Measurements from ENCODE around the gene MDK. TPM values are rescaled to one million over a fixed set of nuclear protein-coding genes. Genes with fewer than 3 reads are reported as not detected.

MDK gene
- total RNA-seq, 1 donor = 11.7 TPM

DNA sequence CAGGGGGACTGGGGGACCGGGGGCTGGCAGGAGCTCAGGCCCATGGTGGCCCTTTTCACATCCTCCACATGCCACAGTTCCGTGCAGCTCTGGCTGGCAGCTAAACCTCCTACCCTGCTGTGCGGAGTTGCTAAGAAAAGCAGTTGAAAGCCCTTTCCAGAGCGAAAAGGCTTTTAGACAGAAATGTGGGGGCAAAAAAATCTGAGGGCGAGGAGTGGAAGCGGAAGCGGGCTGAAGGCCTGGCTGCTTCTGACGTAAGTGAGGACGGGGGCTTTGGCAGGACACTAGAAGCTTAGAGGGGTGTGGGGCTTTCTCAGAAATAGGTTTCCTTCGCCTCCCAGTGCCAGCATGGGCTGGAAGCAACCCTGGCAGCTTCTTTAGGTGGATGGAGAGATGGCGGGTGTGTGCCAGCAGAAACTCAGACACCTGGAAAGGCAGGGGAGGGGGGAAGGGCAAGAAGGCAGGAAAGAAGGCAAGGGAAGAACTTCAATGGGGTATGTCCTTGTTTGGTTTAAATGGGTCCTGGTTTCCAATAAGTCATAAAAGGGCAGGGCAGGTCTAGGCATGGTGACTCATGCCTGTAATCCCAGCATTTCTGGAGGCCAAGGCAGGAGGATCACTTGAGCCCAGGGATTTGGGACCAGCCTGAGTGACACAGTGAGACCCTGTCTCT, 45.4 kb upstream of the MDK start:
- no peak overlapping the region for H3K4me3 ChIP-seq (ENCODE audit: low read depth, low read length)
- no peak for DNase-seq (ENCODE audit: low read depth)
- TF ChIP-seq, protein P1, sequence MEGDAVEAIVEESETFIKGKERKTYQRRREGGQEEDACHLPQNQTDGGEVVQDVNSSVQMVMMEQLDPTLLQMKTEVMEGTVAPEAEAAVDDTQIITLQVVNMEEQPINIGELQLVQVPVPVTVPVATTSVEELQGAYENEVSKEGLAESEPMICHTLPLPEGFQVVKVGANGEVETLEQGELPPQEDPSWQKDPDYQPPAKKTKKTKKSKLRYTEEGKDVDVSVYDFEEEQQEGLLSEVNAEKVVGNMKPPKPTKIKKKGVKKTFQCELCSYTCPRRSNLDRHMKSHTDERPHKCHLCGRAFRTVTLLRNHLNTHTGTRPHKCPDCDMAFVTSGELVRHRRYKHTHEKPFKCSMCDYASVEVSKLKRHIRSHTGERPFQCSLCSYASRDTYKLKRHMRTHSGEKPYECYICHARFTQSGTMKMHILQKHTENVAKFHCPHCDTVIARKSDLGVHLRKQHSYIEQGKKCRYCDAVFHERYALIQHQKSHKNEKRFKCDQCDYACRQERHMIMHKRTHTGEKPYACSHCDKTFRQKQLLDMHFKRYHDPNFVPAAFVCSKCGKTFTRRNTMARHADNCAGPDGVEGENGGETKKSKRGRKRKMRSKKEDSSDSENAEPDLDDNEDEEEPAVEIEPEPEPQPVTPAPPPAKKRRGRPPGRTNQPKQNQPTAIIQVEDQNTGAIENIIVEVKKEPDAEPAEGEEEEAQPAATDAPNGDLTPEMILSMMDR (IDR thresholded peaks at IDR 0.05; ENCODE audit: insufficient read depth, low read depth, low read length) = no peak

DNA sequence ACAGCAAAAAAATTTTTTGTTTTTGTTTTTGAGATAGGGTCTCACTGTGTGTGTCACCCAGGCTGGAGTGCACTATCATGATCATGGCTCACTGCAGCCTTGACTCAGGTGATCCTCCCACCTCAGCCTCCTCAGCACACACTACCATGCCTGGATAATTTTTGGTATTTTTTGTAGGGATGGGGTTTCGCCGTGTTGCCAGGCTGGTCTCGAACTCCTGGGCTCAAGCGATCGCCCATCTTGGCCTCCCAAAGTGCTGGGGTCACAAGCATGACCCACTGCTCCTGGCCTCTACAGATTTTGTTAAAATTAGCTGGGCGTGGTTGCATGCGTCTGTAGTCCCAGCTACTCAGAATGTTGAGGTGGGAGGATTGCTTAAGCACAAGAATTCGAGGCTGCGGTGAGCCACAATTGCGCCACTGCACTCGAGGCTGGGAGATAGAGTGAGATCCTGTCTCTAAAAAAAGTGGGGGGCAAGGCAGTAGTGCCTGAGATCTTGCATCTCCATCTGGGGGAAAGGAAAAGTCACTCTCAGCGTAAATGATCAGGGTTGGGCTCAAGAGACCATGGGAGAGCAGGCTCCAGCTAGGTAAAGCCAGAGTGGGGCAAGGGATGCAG, 44.8 kb upstream of the MDK start:
- DNase-seq (ENCODE audit: low read depth) = peak; percentile 95
- TF ChIP-seq, protein P1 (IDR thresholded peaks at IDR 0.05; ENCODE audit: insufficient read depth, low read depth, low read length) = no peak

DNA sequence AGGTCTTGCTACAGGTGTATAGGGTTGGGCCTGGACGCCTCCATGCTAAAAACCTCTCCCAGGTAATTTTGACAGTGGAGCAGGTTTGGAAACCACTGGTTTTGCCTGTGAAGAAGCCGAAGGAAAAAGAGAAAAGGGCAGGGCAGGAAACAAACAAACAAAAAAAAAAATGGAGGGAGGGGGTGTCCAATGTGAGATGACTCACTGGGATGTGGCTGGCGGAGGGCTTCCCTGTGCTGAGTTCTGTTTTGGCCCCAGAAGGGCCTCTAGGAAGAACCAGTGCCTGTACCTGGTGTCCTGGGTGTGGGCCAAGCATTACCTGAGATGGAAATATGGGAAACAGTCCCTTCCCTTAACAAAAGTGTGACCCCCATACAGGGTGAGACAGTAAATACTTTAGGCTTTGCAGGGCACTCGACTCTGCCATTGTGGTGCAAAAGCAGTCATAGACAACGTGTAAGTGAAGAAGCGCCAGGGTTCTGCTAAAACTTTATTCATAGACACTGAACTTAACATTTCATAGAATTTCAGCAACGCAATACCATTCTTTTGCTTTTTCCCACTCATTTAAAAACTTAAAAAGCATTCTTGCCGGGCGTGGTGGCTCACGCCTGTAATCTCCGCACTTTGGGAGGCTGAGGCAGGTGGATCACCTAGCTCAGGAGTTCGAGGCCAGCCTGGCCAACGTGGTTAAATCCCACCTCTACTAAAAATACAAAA, 43.7 kb upstream of the MDK start:
- TF ChIP-seq, protein P1 (IDR thresholded peaks at IDR 0.05; ENCODE audit: insufficient read depth, low read depth, low read length) = no peak
- H3K4me3 ChIP-seq (ENCODE audit: low read depth, low read length) = no peak overlapping the region
- DNase-seq (ENCODE audit: low read depth) = no peak

More for the DNA sequence above, 44.8 kb upstream of the MDK start:
- H3K4me3 ChIP-seq (ENCODE audit: low read depth, low read length) = no peak overlapping the region

- DNase-seq (ENCODE audit: low read depth) = peak; percentile 87
- TF ChIP-seq, protein P1 (IDR thresholded peaks at IDR 0.05; ENCODE audit: insufficient read depth, low read depth, low read length) = no peak
- H3K4me3 ChIP-seq (ENCODE audit: low read depth, low read length) = no peak overlapping the region
Observed at GRCh38 chr11:46338636-46338987, 42.9 kb upstream of the MDK start.

- H3K4me3 ChIP-seq (ENCODE audit: low read depth, low read length) = no peak overlapping the region
- DNase-seq (ENCODE audit: low read depth) = peak; percentile 31
- TF ChIP-seq, protein P1 (IDR thresholded peaks at IDR 0.05; ENCODE audit: insufficient read depth, low read depth, low read length) = no peak
Observed at GRCh38 chr11:46338988-46339666, 42.3 kb upstream of the MDK start.

- TF ChIP-seq, protein P1 (IDR thresholded peaks at IDR 0.05; ENCODE audit: insufficient read depth, low read depth, low read length) = no peak
- no peak overlapping the region for H3K4me3 ChIP-seq (ENCODE audit: low read depth, low read length)
- peak; percentile 63 for DNase-seq (ENCODE audit: low read depth)
Observed at GRCh38 chr11:46339816-46340215, 41.7 kb upstream of the MDK start.

Measured in fibroblast of villous mesenchyme (primary cell).